Right forelimb (tissue), 1 donor: ENCODE results near the gene SWAP70.
"Not testable (repeated sequence)": the region's sequence is repeated elsewhere in the genome, so short reads cannot be mapped to it uniquely, and the experiment has no call there.

ENCODE experiments used
- DNase-seq: peaks from one replicate; pipeline ENCODE4 v3.0.0-alpha.2; 2018

The SWAP70 gene

GRCh38 chr11:9726321-9727022 is 62.6 kb downstream of the SWAP70 start:
- DNase-seq: no peak

GRCh38 chr11:9728058-9728457 is 64.2 kb downstream of the SWAP70 start:
- DNase-seq: no peak

- DNase-seq: no peak
Observed at GRCh38 chr11:9731256-9731655, 67.4 kb downstream of the SWAP70 start.

GRCh38 chr11:9732453-9732852 is 68.6 kb downstream of the SWAP70 start:
- DNase-seq: no peak

GRCh38 chr11:9733212-9733611 is 69.3 kb downstream of the SWAP70 start:
- no peak for DNase-seq

- no peak for DNase-seq
Observed at GRCh38 chr11:9735236-9735635, 71.4 kb downstream of the SWAP70 start.

- no peak for DNase-seq
Observed at GRCh38 chr11:9735919-9736318, 72.0 kb downstream of the SWAP70 start.

- DNase-seq: no peak
Observed at GRCh38 chr11:9736365-9736764, 72.5 kb downstream of the SWAP70 start.

- no peak for DNase-seq
Observed at GRCh38 chr11:9738116-9738515, 74.2 kb downstream of the SWAP70 start.

- no peak for DNase-seq
Observed at GRCh38 chr11:9738707-9739106, 74.8 kb downstream of the SWAP70 start.

- DNase-seq: no peak
Observed at GRCh38 chr11:9739123-9739900, 75.4 kb downstream of the SWAP70 start.

- no peak for DNase-seq
Observed at GRCh38 chr11:9740202-9740883, 76.5 kb downstream of the SWAP70 start.

- no peak for DNase-seq
Observed at GRCh38 chr11:9741260-9741659, 77.4 kb downstream of the SWAP70 start.

GRCh38 chr11:9743512-9743911 is 79.6 kb downstream of the SWAP70 start:
- not testable (repeated sequence) for DNase-seq

- DNase-seq: no peak
Observed at GRCh38 chr11:9745411-9746211, 81.7 kb downstream of the SWAP70 start.

- no peak for DNase-seq
Observed at GRCh38 chr11:9747229-9747628, 83.4 kb downstream of the SWAP70 start.

GRCh38 chr11:9747828-9748227 is 84.0 kb downstream of the SWAP70 start:
- DNase-seq: no peak

- DNase-seq: peak; percentile 61
Observed at GRCh38 chr11:9748361-9748970, 84.6 kb downstream of the SWAP70 start.

- no peak for DNase-seq
Observed at GRCh38 chr11:9750551-9750950, 86.7 kb downstream of the SWAP70 start.

- no peak for DNase-seq
Observed at GRCh38 chr11:9752091-9752490, 88.2 kb downstream of the SWAP70 start.

- DNase-seq: no peak
Observed at GRCh38 chr11:9753021-9753420, 89.1 kb downstream of the SWAP70 start.

- DNase-seq: no peak
Observed at GRCh38 chr11:9754010-9754471, 90.2 kb downstream of the SWAP70 start.
